ENCODE measurements around the gene RNF6. TPM values are rescaled to one million over a fixed set of nuclear protein-coding genes. Genes with fewer than 3 reads are reported as not detected.

Gene RNF6
- total and polyA plus RNA-seq, 5 donors from 2014 or later: 35.0 to 48.2 (median 44.6) TPM

DNA sequence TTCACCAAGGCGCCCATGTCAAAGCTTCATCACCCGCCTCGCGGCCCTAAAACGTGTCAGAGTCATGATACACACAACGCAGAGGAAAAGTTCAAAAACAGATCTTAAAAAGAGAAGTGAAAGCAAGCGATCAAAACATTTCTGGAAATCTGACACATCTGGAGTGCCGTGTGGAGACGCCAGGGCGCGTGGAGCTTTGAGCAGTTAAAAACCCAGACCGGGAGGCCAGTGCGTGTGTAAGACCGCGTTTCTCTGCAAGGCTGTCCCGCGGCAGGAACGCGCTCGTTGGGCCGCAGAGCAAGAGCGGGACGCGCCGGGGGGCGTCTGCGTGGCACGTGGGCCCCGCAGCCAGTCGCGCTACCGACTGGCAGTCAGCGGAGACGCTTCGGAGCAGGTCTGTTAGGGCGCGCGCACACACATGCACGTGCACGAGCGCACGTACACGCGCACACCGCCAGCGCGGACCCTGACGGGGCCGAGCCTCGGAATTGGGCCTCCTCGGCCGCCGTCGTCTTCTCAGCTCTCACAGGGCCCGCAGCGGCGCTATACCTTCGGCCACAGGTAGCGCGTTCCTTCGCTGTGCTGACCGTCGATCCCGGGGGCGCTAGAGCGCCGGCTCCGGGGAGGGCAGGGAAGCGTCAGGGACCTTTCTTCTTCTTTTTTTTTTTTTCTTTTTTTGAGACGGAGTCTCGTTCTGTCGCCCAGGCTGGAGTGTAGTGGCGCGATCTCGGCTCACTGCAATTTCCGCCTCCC is 35.8 kb downstream of the RNF6 start:
- Mint-ChIP-seq H3K4me1 (peaks cover 5 to 29% (median 19%) of the 10 kb centered on the region in 4 donors), H3K36me3 (no peaks in the 10 kb centered on the region), H3K27me3 (peaks cover 4% of the 10 kb centered on the region), H3K9me3 (no peaks in the 10 kb centered on the region), H3K4me3 (peak overlapping the region; percentile 92 to 98 (median 95)), H3K27ac (peak overlapping the region; percentile 92 to 95 (median 93))
- H3K27ac ChIP-seq (ENCODE audit: insufficient read depth, low read length, poor library complexity, severe bottlenecking): peak overlapping the region; percentile 81
- H3K4me3 ChIP-seq (ENCODE audit: low read depth, low read length): peak overlapping the region; percentile 84
- ATAC-seq (ENCODE audit: low read depth in 2 of 2): peak; percentile 89 to 92
- no peaks in the 10 kb centered on the region for H3K27me3 ChIP-seq (ENCODE audit: control insufficient read depth, insufficient read depth, low read length)
- H3K9me3 ChIP-seq (ENCODE audit: control insufficient read depth in 2 of 2, low read length in 2 of 2): no peaks in the 10 kb centered on the region
- H3K36me3 ChIP-seq (ENCODE audit: control insufficient read depth, insufficient read depth, low read length): no peaks in the 10 kb centered on the region
- DNase-seq: peak; percentile 82 to 97 (median 91)
- H3K4me1 ChIP-seq (ENCODE audit: control insufficient read depth, insufficient read depth, low read length, poor library complexity, severe bottlenecking): peaks cover 17% of the 10 kb centered on the region

DNA sequence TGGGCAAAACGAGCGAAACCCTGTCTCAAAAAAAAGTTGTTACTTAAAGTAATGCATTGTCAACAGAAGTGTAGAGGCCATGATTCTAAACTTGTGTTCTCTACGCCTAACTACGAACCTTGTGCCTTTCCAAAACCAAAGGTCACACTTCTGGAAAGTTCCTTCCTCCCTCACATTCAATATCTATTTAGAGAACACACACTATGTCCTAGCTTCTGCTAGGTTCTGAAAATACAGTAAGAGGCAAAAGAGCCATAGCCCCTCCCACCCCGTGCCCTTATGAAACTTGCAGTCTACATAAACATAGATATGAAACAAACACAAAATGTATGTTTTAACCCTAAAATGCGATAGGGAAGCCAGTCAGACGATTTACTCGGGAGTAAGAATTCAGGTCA is 36.4 kb downstream of the RNF6 start:
- Mint-ChIP-seq H3K4me3 (peak overlapping the region; percentile 92 to 98 (median 95)), H3K4me1 (peaks cover 5 to 29% (median 19%) of the 10 kb centered on the region in 4 donors), H3K36me3 (no peaks in the 10 kb centered on the region), H3K9me3 (no peaks in the 10 kb centered on the region), H3K27me3 (peaks cover 4% of the 10 kb centered on the region), H3K27ac (peak overlapping the region; percentile 92 to 95 (median 93))
- ATAC-seq (ENCODE audit: low read depth in 2 of 2): no peak
- Histone ChIP-seq H3K36me3 (ENCODE audit: control insufficient read depth, insufficient read depth, low read length) (no peaks in the 10 kb centered on the region), H3K4me1 (ENCODE audit: control insufficient read depth, insufficient read depth, low read length, poor library complexity, severe bottlenecking) (peaks cover 17% of the 10 kb centered on the region), H3K4me3 (ENCODE audit: low read depth, low read length) (peak overlapping the region; percentile 84), H3K27me3 (ENCODE audit: control insufficient read depth, insufficient read depth, low read length) (no peaks in the 10 kb centered on the region), H3K27ac (ENCODE audit: insufficient read depth, low read length, poor library complexity, severe bottlenecking) (peak overlapping the region; percentile 81), H3K9me3 (ENCODE audit: control insufficient read depth in 2 of 2, low read length in 2 of 2) (no peaks in the 10 kb centered on the region)
- peak in 1 of 3 donors; percentile 1 for DNase-seq

DNA sequence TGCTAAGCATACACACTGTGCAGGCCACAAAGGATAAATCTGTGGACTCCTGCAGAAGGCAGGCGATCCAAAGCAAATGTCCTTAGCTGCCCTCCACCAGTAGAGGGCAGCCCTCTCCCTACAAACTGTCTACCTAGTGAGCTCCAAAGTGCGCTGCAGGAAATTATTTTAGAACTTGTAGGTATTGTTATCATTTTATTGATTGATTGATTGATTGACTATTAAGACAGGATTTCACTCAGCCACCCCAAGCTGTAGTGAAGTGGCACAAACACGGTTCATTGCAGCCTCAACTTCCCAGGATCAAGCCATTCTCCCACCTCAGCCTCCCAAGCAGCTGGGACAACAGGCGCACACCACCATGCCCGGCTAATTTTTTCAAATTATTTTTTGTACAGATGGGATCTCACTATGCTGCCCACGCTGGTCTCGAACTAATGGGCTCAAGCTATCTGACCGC is 37.3 kb downstream of the RNF6 start:
- no peak overlapping the region for H3K4me3 ChIP-seq (ENCODE audit: low read depth, low read length)
- peaks cover 4% of the 10 kb centered on the region for H3K27me3 Mint-ChIP-seq
- no peaks in the 10 kb centered on the region for H3K36me3 ChIP-seq (ENCODE audit: control insufficient read depth, insufficient read depth, low read length)
- peak overlapping the region; percentile 78 to 95 (median 81) for H3K4me3 Mint-ChIP-seq
- H3K4me1 Mint-ChIP-seq: peaks cover 5 to 29% (median 18%) of the 10 kb centered on the region in 4 donors
- no peaks in the 10 kb centered on the region for H3K9me3 ChIP-seq (ENCODE audit: control insufficient read depth in 2 of 2, low read length in 2 of 2)
- H3K9me3 Mint-ChIP-seq: no peaks in the 10 kb centered on the region
- ATAC-seq (ENCODE audit: low read depth in 2 of 2) (peak; percentile 42 to 43), DNase-seq (peak; percentile 51 to 84 (median 77))
- no peaks in the 10 kb centered on the region for H3K27me3 ChIP-seq (ENCODE audit: control insufficient read depth, insufficient read depth, low read length)
- peaks cover 17% of the 10 kb centered on the region for H3K4me1 ChIP-seq (ENCODE audit: control insufficient read depth, insufficient read depth, low read length, poor library complexity, severe bottlenecking)
- H3K27ac Mint-ChIP-seq: peak overlapping the region in 1 of 3 donors; percentile 85
- H3K27ac ChIP-seq (ENCODE audit: insufficient read depth, low read length, poor library complexity, severe bottlenecking): no peak overlapping the region
- H3K36me3 Mint-ChIP-seq: no peaks in the 10 kb centered on the region

DNA sequence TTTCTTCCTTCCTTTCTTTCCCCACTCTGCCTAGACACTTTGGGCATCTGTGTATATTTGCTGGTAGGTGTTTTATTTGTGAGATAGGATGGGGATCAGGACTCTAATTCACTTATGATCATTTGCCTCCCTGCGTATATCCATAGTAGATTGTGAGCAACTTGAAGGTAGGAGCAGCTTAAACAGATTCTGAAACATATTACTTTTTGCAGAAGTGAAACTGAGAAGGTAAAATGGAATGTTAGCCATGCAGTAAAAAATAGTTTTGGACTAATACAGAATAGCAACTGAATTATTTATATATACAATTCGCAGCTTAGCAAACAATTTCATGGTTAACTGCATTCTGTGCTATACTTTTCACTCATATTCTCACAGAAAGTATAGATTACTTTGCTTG is 38.7 kb downstream of the RNF6 start:
- DNase-seq (no peak), ATAC-seq (ENCODE audit: low read depth in 2 of 2) (no peak)
- H3K4me1 ChIP-seq (ENCODE audit: control insufficient read depth, insufficient read depth, low read length, poor library complexity, severe bottlenecking): peaks cover 17% of the 10 kb centered on the region
- no peak overlapping the region for H3K27ac ChIP-seq (ENCODE audit: insufficient read depth, low read length, poor library complexity, severe bottlenecking)
- no peak overlapping the region for H3K4me3 ChIP-seq (ENCODE audit: low read depth, low read length)
- H3K36me3 ChIP-seq (ENCODE audit: control insufficient read depth, insufficient read depth, low read length): no peaks in the 10 kb centered on the region
- no peaks in the 10 kb centered on the region for H3K9me3 ChIP-seq (ENCODE audit: control insufficient read depth in 2 of 2, low read length in 2 of 2)
- H3K27me3 ChIP-seq (ENCODE audit: control insufficient read depth, insufficient read depth, low read length): no peaks in the 10 kb centered on the region
- H3K36me3 Mint-ChIP-seq: no peaks in the 10 kb centered on the region
- H3K27ac Mint-ChIP-seq: no peak overlapping the region
- H3K4me1 Mint-ChIP-seq: peaks cover 5 to 27% (median 16%) of the 10 kb centered on the region in 4 donors
- peaks cover 12% of the 10 kb centered on the region for H3K27me3 Mint-ChIP-seq
- no peaks in the 10 kb centered on the region for H3K9me3 Mint-ChIP-seq
- H3K4me3 Mint-ChIP-seq: peak overlapping the region in 1 of 4 donors; percentile 3

DNA sequence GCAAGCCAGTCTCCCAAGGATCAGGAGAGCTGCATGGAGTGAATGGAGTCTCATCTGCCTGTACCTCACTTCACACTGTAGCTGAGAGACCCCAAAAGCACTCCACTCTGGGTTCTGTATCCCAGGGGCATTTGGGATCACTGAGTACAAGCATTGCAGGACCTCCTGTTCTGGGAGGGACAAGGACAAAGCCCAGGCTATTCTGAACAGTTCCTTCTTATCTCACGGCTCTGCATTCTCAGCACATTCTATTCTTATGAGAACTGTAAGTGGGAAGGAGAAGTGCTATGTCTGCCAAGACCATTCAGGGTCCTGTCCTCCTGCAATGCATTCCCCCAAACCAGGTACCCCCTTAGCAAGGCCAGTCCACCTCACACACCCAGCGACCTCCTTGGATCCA is 42.8 kb downstream of the RNF6 start:
- Histone ChIP-seq H3K27me3 (ENCODE audit: control insufficient read depth, insufficient read depth, low read length) (no peaks in the 10 kb centered on the region), H3K9me3 (ENCODE audit: control insufficient read depth in 2 of 2, low read length in 2 of 2) (no peaks in the 10 kb centered on the region), H3K4me3 (ENCODE audit: low read depth, low read length) (no peak overlapping the region), H3K27ac (ENCODE audit: insufficient read depth, low read length, poor library complexity, severe bottlenecking) (no peak overlapping the region), H3K36me3 (ENCODE audit: control insufficient read depth, insufficient read depth, low read length) (no peaks in the 10 kb centered on the region), H3K4me1 (ENCODE audit: control insufficient read depth, insufficient read depth, low read length, poor library complexity, severe bottlenecking) (no peaks in the 10 kb centered on the region)
- Mint-ChIP-seq H3K27me3 (peaks cover 8% of the 10 kb centered on the region), H3K4me1 (no peaks in the 10 kb centered on the region), H3K36me3 (no peaks in the 10 kb centered on the region), H3K4me3 (no peak overlapping the region), H3K9me3 (no peaks in the 10 kb centered on the region), H3K27ac (no peak overlapping the region)
- DNase-seq (no peak), ATAC-seq (ENCODE audit: low read depth in 2 of 2) (no peak)

DNA sequence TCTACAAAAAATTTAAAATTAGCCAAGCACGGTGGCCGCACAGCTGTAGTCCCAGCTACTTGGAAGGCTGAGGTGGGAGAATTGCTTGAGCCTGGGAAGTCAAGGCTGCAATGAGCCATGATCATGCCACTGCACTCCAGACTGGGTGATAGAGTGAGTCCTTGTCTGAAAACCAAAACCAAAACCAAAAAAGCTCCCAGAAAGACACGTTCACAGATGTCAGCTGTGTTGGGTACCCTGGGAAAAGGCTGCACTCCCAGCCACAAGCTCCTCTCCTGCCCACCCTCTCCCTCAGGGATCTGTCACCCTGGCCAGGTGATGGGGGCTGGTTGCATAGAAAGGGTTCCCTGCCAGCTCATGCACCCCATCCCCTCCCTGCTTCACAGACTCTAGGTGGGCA is 53.3 kb downstream of the RNF6 start:
- no peak for DNase-seq
- Histone ChIP-seq H3K27ac (ENCODE audit: insufficient read depth, low read length, poor library complexity, severe bottlenecking) (no peak overlapping the region), H3K4me1 (ENCODE audit: control insufficient read depth, insufficient read depth, low read length, poor library complexity, severe bottlenecking) (no peaks in the 10 kb centered on the region), H3K27me3 (ENCODE audit: control insufficient read depth, insufficient read depth, low read length) (no peaks in the 10 kb centered on the region), H3K9me3 (ENCODE audit: control insufficient read depth in 2 of 2, low read length in 2 of 2) (no peaks in the 10 kb centered on the region), H3K4me3 (ENCODE audit: low read depth, low read length) (no peak overlapping the region), H3K36me3 (ENCODE audit: control insufficient read depth, insufficient read depth, low read length) (no peaks in the 10 kb centered on the region)
- H3K9me3 Mint-ChIP-seq: peaks cover 0 to 2% (median 0%) of the 10 kb centered on the region in 7 donors
- no peaks in the 10 kb centered on the region for H3K4me1 Mint-ChIP-seq
- H3K4me3 Mint-ChIP-seq: no peak overlapping the region
- H3K27me3 Mint-ChIP-seq: peaks cover 14% of the 10 kb centered on the region
- no peaks in the 10 kb centered on the region for H3K36me3 Mint-ChIP-seq
- ATAC-seq (ENCODE audit: low read depth in 2 of 2): no peak
- no peak overlapping the region for H3K27ac Mint-ChIP-seq

DNA sequence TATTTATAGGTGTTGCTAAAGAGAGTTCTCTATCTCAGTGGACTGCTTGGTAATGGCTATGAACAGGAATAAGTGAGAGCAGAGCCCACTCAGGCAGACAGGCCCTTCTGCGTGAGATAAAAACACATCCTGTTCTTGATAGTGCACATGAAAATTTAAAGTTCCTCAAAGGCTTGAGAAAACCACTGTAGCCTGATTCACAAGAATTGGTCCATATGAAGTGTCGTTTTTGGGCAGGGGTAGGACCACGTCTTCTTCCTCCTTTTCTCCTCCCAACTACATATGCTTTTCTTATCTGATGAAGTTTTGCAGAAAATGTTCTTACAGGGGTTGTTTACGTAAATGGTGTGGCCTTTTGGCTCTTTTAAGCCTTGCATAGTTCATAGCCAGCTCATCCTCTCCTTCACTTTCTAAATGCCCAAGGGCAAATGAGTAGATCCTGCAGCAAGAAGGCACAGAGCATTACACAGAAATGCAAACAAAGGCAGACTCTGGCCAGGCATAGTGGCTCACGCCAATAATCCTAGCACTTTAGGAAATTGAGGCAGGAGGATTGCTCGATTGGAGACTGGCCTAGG is 53.8 kb downstream of the RNF6 start:
- Histone ChIP-seq H3K4me3 (ENCODE audit: low read depth, low read length) (no peak overlapping the region), H3K27ac (ENCODE audit: insufficient read depth, low read length, poor library complexity, severe bottlenecking) (no peak overlapping the region), H3K4me1 (ENCODE audit: control insufficient read depth, insufficient read depth, low read length, poor library complexity, severe bottlenecking) (no peaks in the 10 kb centered on the region), H3K9me3 (ENCODE audit: control insufficient read depth in 2 of 2, low read length in 2 of 2) (no peaks in the 10 kb centered on the region), H3K36me3 (ENCODE audit: control insufficient read depth, insufficient read depth, low read length) (no peaks in the 10 kb centered on the region), H3K27me3 (ENCODE audit: control insufficient read depth, insufficient read depth, low read length) (no peaks in the 10 kb centered on the region)
- no peak for DNase-seq
- H3K4me1 Mint-ChIP-seq: no peaks in the 10 kb centered on the region
- no peak overlapping the region for H3K4me3 Mint-ChIP-seq
- peaks cover 14% of the 10 kb centered on the region for H3K27me3 Mint-ChIP-seq
- peaks cover 0 to 2% (median 0%) of the 10 kb centered on the region in 7 donors for H3K9me3 Mint-ChIP-seq
- no peak for ATAC-seq (ENCODE audit: low read depth in 2 of 2)
- no peak overlapping the region for H3K27ac Mint-ChIP-seq
- H3K36me3 Mint-ChIP-seq: no peaks in the 10 kb centered on the region

Data from CD4-positive, CD25-positive, alpha-beta regulatory T cell (primary cell).